MV-4-11 (cell line): Measurements from ENCODE around the gene KIAA1191.
"Not testable (repeated sequence)": the region's sequence is repeated elsewhere in the genome, so short reads cannot be mapped to it uniquely, and the experiment has no call there.

Experiments used
- DNase-seq: peaks from one replicate; lab custom pipeline; 2025; lab: John Stamatoyannopoulos, UW

Gene KIAA1191

GRCh38 chr5:176317534-176318374 is 43.8 kb downstream of the KIAA1191 start:
- no peak for DNase-seq

DNA sequence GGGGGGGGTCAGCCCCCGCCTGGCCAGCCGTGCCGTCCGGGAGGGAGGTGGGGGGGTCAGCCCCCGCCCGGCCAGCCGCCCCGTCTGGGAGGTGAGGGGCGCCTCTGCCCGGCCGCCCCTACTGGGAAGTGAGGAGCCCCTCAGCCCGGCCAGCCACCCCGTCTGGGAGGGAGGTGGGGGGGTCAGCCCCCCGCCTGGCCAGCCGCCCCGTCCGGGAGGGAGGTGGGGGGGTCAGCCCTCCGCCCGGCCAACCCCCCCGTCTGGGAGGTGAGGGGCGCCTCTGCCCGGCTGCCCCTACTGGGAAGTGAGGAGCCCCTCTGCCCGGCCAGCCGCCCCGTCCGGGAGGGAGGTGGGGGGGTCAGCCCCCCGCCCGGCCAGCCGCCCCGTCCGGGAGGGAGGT is 56.2 kb downstream of the KIAA1191 start:
- DNase-seq = not testable (repeated sequence)
